ENCODE data around the gene ANKRD62.
"Not testable (repeated sequence)": the region's sequence is repeated elsewhere in the genome, so short reads cannot be mapped to it uniquely, and the experiment has no call there.

ANKRD62 gene

GRCh38 chr18:12066910-12067511, 26.6 kb upstream of the ANKRD62 start:
- DNase-seq (ENCODE audit: low read depth), result no peak

GRCh38 chr18:12067671-12068070, 26.0 kb upstream of the ANKRD62 start:
- no peak for DNase-seq (ENCODE audit: low read depth)

- DNase-seq (ENCODE audit: low read depth), result not testable (repeated sequence)
Observed at GRCh38 chr18:12068316-12068949, 25.2 kb upstream of the ANKRD62 start.

DNA sequence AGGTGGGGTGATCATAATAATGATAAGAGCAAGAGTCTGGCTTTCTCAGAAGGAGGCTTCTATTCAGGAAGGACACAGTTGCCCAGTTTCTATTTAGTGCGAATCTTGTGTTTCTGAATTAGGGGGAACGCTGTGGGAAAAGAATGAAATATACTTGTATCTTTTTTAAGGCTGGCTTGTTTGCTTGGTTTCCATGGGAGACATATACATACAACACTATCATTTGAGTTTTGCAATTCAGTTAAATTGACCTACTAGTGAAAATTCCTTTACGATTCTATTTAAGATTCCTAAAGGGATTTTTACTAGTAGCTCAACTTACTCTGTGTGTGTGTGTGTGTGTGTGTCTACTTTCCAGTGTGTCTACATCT, 24.7 kb upstream of the ANKRD62 start:
- no peak for DNase-seq (ENCODE audit: low read depth)

DNA sequence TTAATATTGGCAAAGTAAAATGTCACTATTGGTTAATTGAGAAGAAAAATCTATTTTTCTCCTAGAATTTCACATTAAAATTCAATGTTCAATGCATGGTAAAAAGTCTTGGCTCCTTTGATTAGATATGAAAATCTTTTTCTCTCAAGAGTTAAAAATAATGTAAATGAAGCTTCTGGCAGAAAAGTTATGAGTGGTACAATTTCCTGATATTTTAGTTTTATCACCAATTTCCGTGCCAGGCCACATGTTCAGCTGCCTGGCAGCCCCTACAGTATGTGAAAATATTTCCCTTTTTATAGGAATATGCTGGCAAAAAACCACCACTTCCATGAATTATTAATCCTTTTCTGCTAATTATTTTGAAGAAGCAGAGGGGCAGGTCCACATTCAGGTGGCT, 22.6 kb upstream of the ANKRD62 start:
- DNase-seq (ENCODE audit: low read depth), result not testable (repeated sequence)

- no peak for DNase-seq (ENCODE audit: low read depth)
Observed at GRCh38 chr18:12072996-12073395, 20.6 kb upstream of the ANKRD62 start.

- no peak for DNase-seq (ENCODE audit: low read depth)
Observed at GRCh38 chr18:12074736-12075135, 18.9 kb upstream of the ANKRD62 start.

- no peak for DNase-seq (ENCODE audit: low read depth)
Observed at GRCh38 chr18:12076424-12077140, 17.1 kb upstream of the ANKRD62 start.

- DNase-seq (ENCODE audit: low read depth), result not testable (repeated sequence)
Observed at GRCh38 chr18:12077994-12078393, 15.6 kb upstream of the ANKRD62 start.

DNA sequence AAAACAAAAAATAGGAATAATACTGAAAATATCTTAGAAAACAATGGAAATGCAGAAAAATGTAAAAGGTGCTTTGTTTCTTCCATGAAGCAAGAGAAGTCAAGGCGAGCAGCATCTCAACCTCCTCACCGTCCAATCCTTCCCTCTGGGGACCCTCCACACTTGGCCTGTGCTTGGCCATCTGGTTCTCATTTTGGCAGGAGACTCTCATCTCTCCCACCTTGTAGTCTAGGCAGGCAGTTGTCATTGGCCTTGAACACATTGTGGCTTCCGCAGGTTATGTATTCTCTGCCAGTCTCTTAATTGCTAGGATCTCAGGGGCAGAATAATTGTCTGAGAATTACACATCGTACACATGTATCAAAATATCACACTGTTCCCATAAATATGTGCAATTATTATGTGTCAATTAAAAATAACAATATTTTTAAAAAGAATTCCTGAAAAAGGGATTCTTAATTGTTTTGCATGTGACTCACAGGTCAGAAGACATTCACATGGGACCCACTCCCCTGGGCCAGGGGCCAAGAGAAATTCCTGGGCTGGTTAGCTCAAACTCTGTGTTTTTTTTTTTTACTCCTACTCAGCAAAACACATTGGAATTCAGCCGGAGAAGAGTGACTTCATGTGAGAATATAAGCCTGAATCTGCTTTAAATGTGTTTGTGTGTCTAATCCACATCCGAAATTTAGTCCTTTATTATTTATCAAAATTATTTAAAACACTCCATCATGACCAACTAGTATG, 14.0 kb upstream of the ANKRD62 start:
- no peak for DNase-seq (ENCODE audit: low read depth)

DNA sequence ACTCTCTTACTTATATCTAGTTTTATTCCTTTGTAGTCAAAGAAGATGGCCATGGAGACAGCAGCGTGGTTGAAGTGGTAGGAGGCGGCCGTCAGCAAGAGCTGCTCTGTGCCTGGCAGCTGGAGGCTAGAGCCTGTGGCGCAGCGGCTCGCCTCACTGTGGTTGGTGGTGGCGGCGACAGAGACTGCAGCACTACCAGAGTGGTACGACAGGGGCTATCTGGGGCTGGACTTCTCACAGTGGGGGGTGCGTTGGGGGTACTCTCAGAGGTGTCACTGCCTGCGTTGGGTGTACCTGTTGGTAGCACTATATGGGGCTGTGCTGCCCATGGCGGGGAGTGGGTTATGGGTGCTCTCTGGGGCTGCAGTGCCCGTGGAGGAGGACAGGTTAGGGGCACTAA, 8.5 kb upstream of the ANKRD62 start:
- DNase-seq (ENCODE audit: low read depth), result no peak

DNA sequence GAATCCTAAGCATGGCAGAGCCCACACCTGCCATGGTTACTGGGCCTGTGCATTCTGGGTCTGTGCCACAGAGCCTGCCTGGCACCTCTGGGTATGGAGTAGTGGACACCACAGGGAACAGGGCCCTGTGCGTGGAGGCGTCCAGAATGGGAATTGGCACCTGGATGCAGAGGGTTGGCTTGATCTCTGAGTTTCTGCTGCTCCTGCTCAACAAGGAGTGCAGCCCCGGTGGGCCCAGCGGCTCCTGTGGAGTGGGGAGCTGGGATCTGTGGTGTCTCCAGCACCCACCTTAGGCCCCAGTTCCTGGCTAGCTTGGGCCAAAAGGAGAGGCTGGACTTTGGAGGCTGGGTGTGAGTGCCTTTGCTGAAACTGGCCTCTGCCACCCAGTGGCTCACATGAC, 7.9 kb upstream of the ANKRD62 start:
- DNase-seq (ENCODE audit: low read depth), result no peak

DNA sequence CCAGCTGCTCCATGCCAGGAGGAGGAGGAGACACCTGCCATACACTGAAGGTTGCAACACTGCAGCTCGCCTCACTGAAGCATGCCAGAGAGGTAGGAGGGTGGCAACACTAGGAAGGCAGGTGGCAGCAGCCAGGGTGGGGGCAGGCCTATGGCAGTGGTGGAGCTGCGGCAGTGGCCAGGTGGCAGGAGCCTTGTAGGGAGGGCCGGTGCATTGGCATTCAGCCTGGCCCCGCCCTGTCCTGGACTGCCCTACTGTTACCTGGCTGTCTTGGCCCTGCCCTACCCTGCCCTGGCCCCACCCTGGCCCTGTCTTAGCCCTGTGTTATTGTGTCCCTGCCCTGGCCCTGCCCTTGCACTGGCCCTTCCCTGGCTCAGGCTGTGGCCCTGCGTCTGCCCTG, 7.4 kb upstream of the ANKRD62 start:
- DNase-seq (ENCODE audit: low read depth), result no peak

GRCh38 chr18:12086677-12087470, 6.8 kb upstream of the ANKRD62 start:
- no peak for DNase-seq (ENCODE audit: low read depth)

GRCh38 chr18:12087471-12088025, 6.1 kb upstream of the ANKRD62 start:
- DNase-seq (ENCODE audit: low read depth), result no peak

DNA sequence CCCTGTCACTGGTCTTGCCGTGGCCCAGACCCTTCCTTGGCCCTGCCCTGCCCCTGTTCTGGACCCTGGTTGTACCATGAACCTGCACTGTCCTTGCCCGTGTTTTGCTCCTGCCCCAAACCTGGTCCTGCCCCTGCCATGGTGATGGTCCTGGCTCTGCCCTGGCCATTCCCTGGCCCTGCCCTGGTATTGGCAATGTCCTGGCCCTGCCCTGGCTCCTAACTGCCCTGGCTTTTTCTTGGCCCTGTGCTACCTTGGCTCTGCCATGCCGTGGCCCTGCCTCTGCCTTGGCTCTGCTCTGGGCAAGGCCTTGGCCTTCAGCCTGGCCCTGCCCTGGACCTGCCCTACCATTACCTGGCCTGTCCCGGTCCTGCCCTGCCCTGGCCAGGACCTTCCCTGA, 5.5 kb upstream of the ANKRD62 start:
- no peak for DNase-seq (ENCODE audit: low read depth)

- DNase-seq (ENCODE audit: low read depth), result no peak
Observed at GRCh38 chr18:12088731-12089375, 4.8 kb upstream of the ANKRD62 start.

DNA sequence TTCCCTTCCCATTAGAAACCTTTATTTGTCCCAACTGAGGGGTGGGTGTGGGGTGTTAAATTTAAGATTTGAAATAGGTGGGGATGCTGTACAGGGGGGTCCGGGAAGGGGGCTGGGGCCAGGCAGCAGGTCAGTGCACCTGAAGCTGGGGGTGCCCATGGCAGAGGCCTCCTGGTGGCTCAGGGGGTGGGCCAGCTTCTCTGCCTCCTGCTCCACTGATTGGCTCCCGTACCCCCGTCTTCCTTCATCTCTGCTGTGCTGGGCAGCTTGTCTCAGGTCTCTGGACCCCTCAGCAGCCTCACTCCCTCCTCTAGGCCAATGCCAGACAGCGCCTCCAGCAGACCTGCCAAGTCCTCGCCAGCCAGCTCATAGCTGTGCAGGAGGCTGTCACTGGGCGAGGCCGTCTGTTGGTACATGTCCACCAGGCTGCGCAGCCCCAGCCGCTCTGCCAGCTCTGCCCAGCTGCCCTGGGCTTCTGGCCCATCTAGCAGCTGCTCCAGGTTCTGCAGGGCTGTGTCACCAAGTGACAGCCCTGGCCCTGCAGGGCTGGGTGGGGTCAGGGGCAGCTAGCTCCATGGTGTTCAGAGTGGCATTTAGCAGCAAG, 2.0 kb upstream of the ANKRD62 start:
- DNase-seq (ENCODE audit: low read depth), result no peak

DNA sequence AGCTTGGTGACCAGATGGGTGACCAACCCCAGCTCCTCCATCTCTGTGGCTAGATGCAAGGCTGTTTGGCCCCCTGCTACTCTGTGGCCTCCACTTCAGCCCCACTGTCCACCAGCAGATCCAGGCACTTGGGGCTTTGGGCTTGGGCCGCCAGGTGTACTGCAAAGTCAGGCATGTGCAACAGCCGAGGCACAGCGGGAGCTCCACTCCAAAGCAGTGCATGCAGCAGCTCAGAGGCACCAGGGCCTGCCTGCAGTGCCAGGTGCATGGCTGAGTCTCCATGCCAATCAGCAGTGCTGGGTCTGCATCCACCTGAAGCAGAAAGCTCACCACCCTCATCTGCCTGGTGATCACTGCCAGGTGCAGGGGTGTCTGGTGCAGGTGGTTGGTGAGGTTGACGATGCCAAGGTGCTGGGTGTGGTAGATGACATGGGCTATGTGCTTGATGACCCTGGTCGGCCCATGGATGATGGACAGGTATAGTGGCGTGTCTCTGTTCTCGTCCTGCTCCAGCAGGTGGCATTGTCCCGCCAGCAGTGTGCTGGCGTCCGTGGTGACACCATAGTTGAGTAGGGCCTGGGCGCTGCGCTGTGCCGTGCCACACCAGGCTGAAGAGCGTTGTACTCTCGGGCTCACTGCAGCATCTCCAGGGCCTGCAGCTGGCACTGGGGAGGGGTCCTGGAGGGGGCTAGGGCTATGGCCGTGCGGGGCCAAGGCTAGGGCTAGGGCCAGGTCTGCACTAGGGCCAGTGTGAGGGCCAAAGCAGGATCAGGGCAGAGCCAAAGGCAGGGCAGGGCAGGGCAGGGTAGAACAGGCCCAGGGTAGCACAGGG, 1.0 kb upstream of the ANKRD62 start:
- DNase-seq (ENCODE audit: low read depth), result no peak

GRCh38 chr18:12098374-12098773, 4.7 kb downstream of the ANKRD62 start:
- no peak for DNase-seq (ENCODE audit: low read depth)

All from activated T-cell treated with anti-CD3 and anti-CD28 coated beads for 48 hours (primary cell).